ENCODE data around the gene ITPR1. TPM values are rescaled to one million over a fixed set of nuclear protein-coding genes. Genes with fewer than 3 reads are reported as not detected.
A peak's percentile ranks its signal among the peaks of the same experiment; 100 is the strongest.

The ITPR1 gene
- total RNA-seq, 1 donor from 2014 or later = 143 TPM

- ATAC-seq (ENCODE audit: low read depth) (no peak), DNase-seq (no peak)
- H3K36me3 Mint-ChIP-seq (ENCODE audit: low read depth) = peaks cover 93% of the 10 kb centered on the region
- no peaks in the 10 kb centered on the region for H3K9me3 Mint-ChIP-seq
- no peak for TF ChIP-seq CTCF (IDR thresholded peaks at IDR 0.05)
- intact Hi-C loops (cut with micrococcal nuclease) = no loop called here
- peaks cover 18% of the 10 kb centered on the region for H3K4me1 Mint-ChIP-seq
- H3K4me3 Mint-ChIP-seq = no peak overlapping the region
- H3K27ac Mint-ChIP-seq = peak overlapping the region; percentile 50
- H3K27me3 Mint-ChIP-seq = no peaks in the 10 kb centered on the region
- ChIA-PET CTCF (no interaction called here), POLR2A (no interaction called here)
Measured at GRCh38 chr3:4774531-4774930, 281.4 kb downstream of the ITPR1 start.

DNA sequence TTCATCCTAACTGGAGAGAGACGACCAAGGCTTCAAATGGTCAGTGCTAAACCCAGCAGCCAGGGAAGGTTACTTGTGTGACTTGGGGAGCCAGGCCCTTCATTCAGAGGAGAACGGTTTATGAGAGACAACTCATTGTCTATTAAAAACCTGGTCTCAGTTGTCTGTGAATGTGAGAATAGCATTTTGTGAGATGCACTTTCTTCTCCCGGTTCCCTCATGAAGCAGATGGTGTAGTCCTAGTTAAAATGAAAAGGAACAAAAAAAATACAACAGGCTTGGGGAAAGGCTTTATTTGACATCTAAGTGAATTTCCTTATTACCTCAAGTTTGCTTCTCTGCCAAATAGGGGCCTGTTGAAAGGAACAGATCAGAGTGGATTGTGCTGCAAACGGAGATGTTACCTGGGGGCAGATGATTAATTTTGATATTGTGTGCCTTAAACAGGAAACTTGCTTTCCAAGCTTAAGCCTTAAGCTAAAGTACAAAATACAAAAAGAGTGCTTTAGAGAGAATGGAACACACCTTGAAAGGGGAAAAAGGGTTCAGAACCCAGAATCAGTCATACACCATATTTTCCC lies 283.3 kb downstream of the ITPR1 start:
- intact Hi-C loops (cut with micrococcal nuclease) = loop anchor here (2.0 kb wide), 1 partner anchor 54 kb away; no protein-coding TSS in a partner anchor
- no peaks in the 10 kb centered on the region for H3K9me3 Mint-ChIP-seq
- DNase-seq = no peak
- H3K36me3 Mint-ChIP-seq (ENCODE audit: low read depth) = peaks cover 93% of the 10 kb centered on the region
- no peak for ATAC-seq (ENCODE audit: low read depth)
- CTCF ChIA-PET = interaction anchor here (1.6 kb wide), 1 partner anchor 65 kb away, joined by 7 read pairs; no protein-coding TSS in a partner anchor
- H3K27ac Mint-ChIP-seq = peak overlapping the region; percentile 70
- POLR2A ChIA-PET = interaction anchor here (0.6 to 1.1 kb wide), 3 partner anchors 202 to 230 kb away, joined by 3 to 4 read pairs (median 3); partner anchors contain the start of gene BHLHE40
- H3K4me1 Mint-ChIP-seq = peaks cover 18% of the 10 kb centered on the region
- no peak for TF ChIP-seq CTCF (IDR thresholded peaks at IDR 0.05)
- H3K27me3 Mint-ChIP-seq = no peaks in the 10 kb centered on the region
- no peak overlapping the region for H3K4me3 Mint-ChIP-seq

GRCh38 chr3:4776980-4777581 lies 283.9 kb downstream of the ITPR1 start:
- DNase-seq = no peak
- Mint-ChIP-seq H3K27me3 (no peaks in the 10 kb centered on the region), H3K4me3 (no peak overlapping the region), H3K27ac (peak overlapping the region; percentile 70), H3K9me3 (no peaks in the 10 kb centered on the region), H3K36me3 (ENCODE audit: low read depth) (peaks cover 92% of the 10 kb centered on the region), H3K4me1 (peaks cover 18% of the 10 kb centered on the region)
- no peak for TF ChIP-seq CTCF (IDR thresholded peaks at IDR 0.05)
- ChIA-PET CTCF (interaction anchor here (1.6 kb wide), 1 partner anchor 65 kb away, joined by 7 read pairs; no protein-coding TSS in a partner anchor), POLR2A (interaction anchor here (0.6 to 1.1 kb wide), 3 partner anchors 202 to 231 kb away, joined by 3 read pairs; partner anchors contain the start of gene BHLHE40)
- intact Hi-C loops (cut with micrococcal nuclease) = loop anchor here (2.0 kb wide), 1 partner anchor 54 kb away; no protein-coding TSS in a partner anchor
- peak; percentile 80 for ATAC-seq (ENCODE audit: low read depth)

- POLR2A ChIA-PET = no interaction called here
- no peak for TF ChIP-seq CTCF (IDR thresholded peaks at IDR 0.05)
- no peak for ATAC-seq (ENCODE audit: low read depth)
- intact Hi-C loops (cut with micrococcal nuclease) = loop anchor here (2.0 kb wide), 1 partner anchor 13 kb away; no protein-coding TSS in a partner anchor
- Mint-ChIP-seq H3K4me3 (no peak overlapping the region), H3K27ac (no peak overlapping the region), H3K4me1 (peaks cover 18% of the 10 kb centered on the region), H3K27me3 (no peaks in the 10 kb centered on the region), H3K9me3 (no peaks in the 10 kb centered on the region), H3K36me3 (ENCODE audit: low read depth) (peaks cover 92% of the 10 kb centered on the region)
- CTCF ChIA-PET = no interaction called here
- DNase-seq = no peak
Measured at GRCh38 chr3:4778119-4778518, 285.0 kb downstream of the ITPR1 start.

DNA sequence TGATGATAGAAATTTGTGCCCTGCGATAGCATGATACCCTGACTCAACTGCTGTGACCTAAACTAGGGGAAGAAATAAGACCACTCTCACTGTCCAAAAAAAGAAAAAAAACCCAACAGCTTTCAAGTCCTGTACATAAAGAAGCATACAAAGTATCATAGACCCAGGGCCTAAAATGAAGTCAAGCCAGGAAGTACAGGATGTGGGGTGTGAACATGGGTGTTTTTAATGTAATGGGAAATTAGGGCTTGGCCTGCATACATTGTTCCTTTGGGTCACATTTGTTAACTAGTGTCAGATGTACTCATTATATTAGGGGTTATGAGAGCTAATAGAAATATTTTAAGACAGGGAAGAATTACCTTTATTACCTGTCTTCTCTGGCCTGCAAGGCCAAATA lies 285.6 kb downstream of the ITPR1 start:
- no peaks in the 10 kb centered on the region for H3K9me3 Mint-ChIP-seq
- H3K36me3 Mint-ChIP-seq (ENCODE audit: low read depth) = peaks cover 92% of the 10 kb centered on the region
- no peak for ATAC-seq (ENCODE audit: low read depth)
- POLR2A ChIA-PET = interaction anchor here (0.7 kb wide), 1 partner anchor 57 kb away, joined by 3 read pairs; no protein-coding TSS in a partner anchor
- no peak for TF ChIP-seq CTCF (IDR thresholded peaks at IDR 0.05)
- no peak overlapping the region for H3K27ac Mint-ChIP-seq
- H3K4me1 Mint-ChIP-seq = peaks cover 18% of the 10 kb centered on the region
- H3K4me3 Mint-ChIP-seq = no peak overlapping the region
- H3K27me3 Mint-ChIP-seq = no peaks in the 10 kb centered on the region
- intact Hi-C loops (cut with micrococcal nuclease) = loop anchor here (2.0 kb wide), 1 partner anchor 14 kb away; no protein-coding TSS in a partner anchor
- no peak for DNase-seq
- CTCF ChIA-PET = no interaction called here

All from activated B cell treated with CpG ODN at 0.5 μM for 24 hours (primary cell).